Superior temporal gyrus (tissue), 1 donor: ENCODE measurements around the gene CSF1R.
A peak's percentile ranks its signal among the peaks of the same experiment; 100 is the strongest.

Source experiments
- DNase-seq: peaks from one replicate; pipeline ENCODE4 v3.0.0-alpha.2; 2016; ENCODE audit errors: extremely low spot score

Gene CSF1R

GRCh38 chr5:150085950-150086715 is at the start of gene CSF1R:
Gene CSF1R (minus strand): TSS chr5:150086554. CDS start chr5:150086427, 127 bp downstream.
- DNase-seq, result no peak

- no peak for DNase-seq
Measured at GRCh38 chr5:150135557-150136304, 49.4 kb upstream of the CSF1R start.

GRCh38 chr5:150134198-150134588 is 47.8 kb upstream of the CSF1R start:
- no peak for DNase-seq

GRCh38 chr5:150133581-150134197 is 47.3 kb upstream of the CSF1R start:
- no peak for DNase-seq

GRCh38 chr5:150132740-150133139 is 46.4 kb upstream of the CSF1R start:
- DNase-seq, result no peak

GRCh38 chr5:150131978-150132694 is 45.8 kb upstream of the CSF1R start:
- DNase-seq, result no peak

GRCh38 chr5:150131461-150131860 is 45.1 kb upstream of the CSF1R start:
- no peak for DNase-seq

GRCh38 chr5:150130493-150130922 is 44.2 kb upstream of the CSF1R start:
- DNase-seq, result no peak

GRCh38 chr5:150129813-150130492 is 43.6 kb upstream of the CSF1R start:
- peak; percentile 78 for DNase-seq

GRCh38 chr5:150129454-150129812 is 43.1 kb upstream of the CSF1R start:
- DNase-seq, result no peak

GRCh38 chr5:150126921-150127265 is 40.5 kb upstream of the CSF1R start:
- DNase-seq, result no peak

- no peak for DNase-seq
Measured at GRCh38 chr5:150126199-150126920, 40.0 kb upstream of the CSF1R start.

- DNase-seq, result no peak
Measured at GRCh38 chr5:150125334-150125733, 39.0 kb upstream of the CSF1R start.

GRCh38 chr5:150124596-150124995 is 38.2 kb upstream of the CSF1R start:
- DNase-seq, result no peak

GRCh38 chr5:150124111-150124557 is 37.8 kb upstream of the CSF1R start:
- DNase-seq, result no peak

- no peak for DNase-seq
Measured at GRCh38 chr5:150123542-150123941, 37.2 kb upstream of the CSF1R start.

GRCh38 chr5:150122536-150123481 is 36.5 kb upstream of the CSF1R start:
- DNase-seq, result no peak

GRCh38 chr5:150122158-150122510 is 35.8 kb upstream of the CSF1R start:
- DNase-seq, result no peak

- DNase-seq, result no peak
Measured at GRCh38 chr5:150121448-150122157, 35.2 kb upstream of the CSF1R start.
